Neuron (in vitro differentiated cells): Measurements from ENCODE around the gene TCF7L2.

Experiments
- H2AFZ ChIP-seq: one replicate; pipeline ENCODE4 v1.6.1; 2013; ENCODE audit warnings: low read depth, mild to moderate bottlenecking, inconsistent platforms, low read length, moderate library complexity
- H3K27me3 ChIP-seq: one replicate; pipeline ENCODE4 v1.6.1; 2013; ENCODE audit warnings: low read length; ENCODE audit not compliant: insufficient read depth
- H3K36me3 ChIP-seq: one replicate; pipeline ENCODE4 v1.6.1; 2013; ENCODE audit warnings: low read length; ENCODE audit not compliant: insufficient read depth
- H3K4me1 ChIP-seq: one replicate; pipeline ENCODE4 v1.6.1; 2013; ENCODE audit warnings: low read length; ENCODE audit not compliant: insufficient read depth
- H3K4me3 ChIP-seq: 2 replicates; pipeline ENCODE4 v1.5.1; 2013; ENCODE audit warnings: mild to moderate bottlenecking, low read length, moderate library complexity
- H3K9me3 ChIP-seq: one replicate; pipeline ENCODE4 v1.6.1; 2013; ENCODE audit warnings: low read length

Gene TCF7L2

GRCh38 chr10:113158183-113158582 is 208.1 kb downstream of the TCF7L2 start:
- no peaks in the 10 kb centered on the region for H3K4me1 ChIP-seq
- no peak overlapping the region for H2AFZ ChIP-seq
- H3K9me3 ChIP-seq, result peaks cover 5% of the 10 kb centered on the region
- no peak overlapping the region for H3K4me3 ChIP-seq
- H3K27me3 ChIP-seq, result no peaks in the 10 kb centered on the region
- peaks cover 65% of the 10 kb centered on the region for H3K36me3 ChIP-seq

GRCh38 chr10:113159563-113159962 is 209.5 kb downstream of the TCF7L2 start:
- Histone ChIP-seq H3K9me3 (peaks cover 2% of the 10 kb centered on the region), H3K36me3 (peaks cover 61% of the 10 kb centered on the region), H3K4me3 (no peak overlapping the region), H3K4me1 (no peaks in the 10 kb centered on the region), H2AFZ (no peak overlapping the region), H3K27me3 (no peaks in the 10 kb centered on the region)

GRCh38 chr10:113160641-113161040 is 210.6 kb downstream of the TCF7L2 start:
- Histone ChIP-seq H3K4me3 (no peak overlapping the region), H3K27me3 (no peaks in the 10 kb centered on the region), H3K9me3 (peaks cover 2% of the 10 kb centered on the region), H3K4me1 (no peaks in the 10 kb centered on the region), H2AFZ (no peak overlapping the region), H3K36me3 (peaks cover 56% of the 10 kb centered on the region)

GRCh38 chr10:113161066-113161465 is 211.0 kb downstream of the TCF7L2 start:
- Histone ChIP-seq H3K36me3 (peaks cover 56% of the 10 kb centered on the region), H2AFZ (no peak overlapping the region), H3K4me1 (no peaks in the 10 kb centered on the region), H3K27me3 (no peaks in the 10 kb centered on the region), H3K9me3 (peaks cover 2% of the 10 kb centered on the region), H3K4me3 (no peak overlapping the region)

GRCh38 chr10:113162960-113163359 is 212.9 kb downstream of the TCF7L2 start:
- Histone ChIP-seq H3K27me3 (no peaks in the 10 kb centered on the region), H3K9me3 (no peaks in the 10 kb centered on the region), H3K4me3 (no peak overlapping the region), H3K4me1 (peaks cover 3% of the 10 kb centered on the region), H2AFZ (no peak overlapping the region), H3K36me3 (peaks cover 48% of the 10 kb centered on the region)

GRCh38 chr10:113165673-113166072 is 215.6 kb downstream of the TCF7L2 start:
- no peaks in the 10 kb centered on the region for H3K9me3 ChIP-seq
- H3K36me3 ChIP-seq, result peaks cover 42% of the 10 kb centered on the region
- H2AFZ ChIP-seq, result no peak overlapping the region
- H3K4me3 ChIP-seq, result no peak overlapping the region
- H3K4me1 ChIP-seq, result peaks cover 3% of the 10 kb centered on the region
- H3K27me3 ChIP-seq, result no peaks in the 10 kb centered on the region

GRCh38 chr10:113167702-113168101 is 217.7 kb downstream of the TCF7L2 start:
- no peaks in the 10 kb centered on the region for H3K27me3 ChIP-seq
- H2AFZ ChIP-seq, result no peak overlapping the region
- no peak overlapping the region for H3K4me3 ChIP-seq
- no peaks in the 10 kb centered on the region for H3K9me3 ChIP-seq
- peaks cover 27% of the 10 kb centered on the region for H3K36me3 ChIP-seq
- H3K4me1 ChIP-seq, result peaks cover 3% of the 10 kb centered on the region

GRCh38 chr10:113168584-113168983 is 218.5 kb downstream of the TCF7L2 start:
- Histone ChIP-seq H3K4me1 (peaks cover 3% of the 10 kb centered on the region), H3K4me3 (no peak overlapping the region), H2AFZ (no peak overlapping the region), H3K27me3 (no peaks in the 10 kb centered on the region), H3K9me3 (no peaks in the 10 kb centered on the region), H3K36me3 (peaks cover 20% of the 10 kb centered on the region)

- H3K36me3 ChIP-seq, result peaks cover 16% of the 10 kb centered on the region
- no peak overlapping the region for H3K4me3 ChIP-seq
- H3K27me3 ChIP-seq, result no peaks in the 10 kb centered on the region
Measured at GRCh38 chr10:113169111-113169510, 219.1 kb downstream of the TCF7L2 start.

GRCh38 chr10:113169853-113170460 is 219.9 kb downstream of the TCF7L2 start:
- Histone ChIP-seq H2AFZ (no peak overlapping the region), H3K36me3 (peaks cover 13% of the 10 kb centered on the region), H3K9me3 (no peaks in the 10 kb centered on the region), H3K27me3 (no peaks in the 10 kb centered on the region), H3K4me1 (peaks cover 3% of the 10 kb centered on the region), H3K4me3 (no peak overlapping the region)

More at GRCh38 chr10:113169111-113169510, 219.1 kb downstream of the TCF7L2 start:
- Histone ChIP-seq H2AFZ (no peak overlapping the region), H3K9me3 (no peaks in the 10 kb centered on the region), H3K4me1 (peaks cover 3% of the 10 kb centered on the region)

- no peak overlapping the region for H3K4me3 ChIP-seq
- no peaks in the 10 kb centered on the region for H3K9me3 ChIP-seq
- no peaks in the 10 kb centered on the region for H3K27me3 ChIP-seq
- H2AFZ ChIP-seq, result no peak overlapping the region
- peaks cover 6% of the 10 kb centered on the region for H3K36me3 ChIP-seq
- peaks cover 3% of the 10 kb centered on the region for H3K4me1 ChIP-seq
Measured at GRCh38 chr10:113171662-113172061, 221.6 kb downstream of the TCF7L2 start.

GRCh38 chr10:113175176-113175575 is 225.1 kb downstream of the TCF7L2 start:
- Histone ChIP-seq H3K36me3 (no peaks in the 10 kb centered on the region), H3K4me3 (no peak overlapping the region), H3K4me1 (peaks cover 11% of the 10 kb centered on the region), H3K9me3 (no peaks in the 10 kb centered on the region), H2AFZ (no peak overlapping the region), H3K27me3 (no peaks in the 10 kb centered on the region)

- H2AFZ ChIP-seq, result no peak overlapping the region
- H3K36me3 ChIP-seq, result no peaks in the 10 kb centered on the region
- H3K9me3 ChIP-seq, result no peaks in the 10 kb centered on the region
- H3K4me3 ChIP-seq, result no peak overlapping the region
- no peaks in the 10 kb centered on the region for H3K27me3 ChIP-seq
- H3K4me1 ChIP-seq, result peaks cover 14% of the 10 kb centered on the region
Measured at GRCh38 chr10:113175756-113176651, 226.0 kb downstream of the TCF7L2 start.
